ENCODE results near the gene SLC12A6. TPM values are rescaled to one million over a fixed set of nuclear protein-coding genes. Genes with fewer than 3 reads are reported as not detected.

SLC12A6 gene
- total and polyA plus RNA-seq, 2 of the 13 experiments (the other 11 are each of a cell fraction or from before 2014, with no cell fraction given) = 15.2 to 30.1 TPM

GRCh38 chr15:34209421-34210282 is 127.9 kb downstream of the SLC12A6 start, which contains the start of gene KATNBL1 (continued):
- TF ChIP-seq KLF16 (CRISPR knock-in tag; IDR thresholded peaks at IDR 0.05) (peak in 1 of 2 experiments; percentile 78; a peak in 2 of 4 replicates), JUNB (CRISPR knock-in tag; IDR thresholded peaks at IDR 0.05; ENCODE audit: borderline replicate concordance) (no peak), ZNF547 (CRISPR knock-in tag; IDR thresholded peaks at IDR 0.05) (peak; percentile 76; the same call in 1 of the 2 replicates), ZFP36L2 (CRISPR knock-in tag; IDR thresholded peaks at IDR 0.05) (no peak), SRF (IDR thresholded peaks at IDR 0.05; ENCODE audit: low read depth, low read length) (no peak), SOX6 (IDR thresholded peaks at IDR 0.05) (no peak), SOX6 (CRISPR knock-in tag; IDR thresholded peaks at IDR 0.05) (no peak; the same call in 1 of the 2 replicates), CBX2 (IDR thresholded peaks at IDR 0.05; ENCODE audit: low read depth, low read length) (no peak), CBX2 (CRISPR knock-in tag; IDR thresholded peaks at IDR 0.05; ENCODE audit: low read depth) (no peak), RFXANK (CRISPR knock-in tag; IDR thresholded peaks at IDR 0.05) (no peak), CSRNP2 (CRISPR knock-in tag; conservative IDR thresholded peaks at IDR 0.05; ENCODE audit: low read depth) (no peak), ZNF17 (CRISPR knock-in tag; IDR thresholded peaks at IDR 0.05) (no peak), ISL2 (CRISPR knock-in tag; IDR thresholded peaks at IDR 0.05) (peak; percentile 63), ZNF142 (CRISPR knock-in tag; IDR thresholded peaks at IDR 0.05) (0 out of 2 replicates have a peak, but pooled peaks have one; percentile 29), ZNF709 (CRISPR knock-in tag; IDR thresholded peaks at IDR 0.05) (no peak), TEAD2 (CRISPR knock-in tag; IDR thresholded peaks at IDR 0.05) (no peak), HNF1B (CRISPR knock-in tag; IDR thresholded peaks at IDR 0.05) (peak; percentile 41; the same call in 1 of the 2 replicates), MLX (CRISPR knock-in tag; IDR thresholded peaks at IDR 0.05) (no peak), KLF13 (CRISPR knock-in tag; IDR thresholded peaks at IDR 0.05) (no peak), MAX (IDR thresholded peaks at IDR 0.05) (peak; percentile 59), ZFP1 (CRISPR knock-in tag; IDR thresholded peaks at IDR 0.05) (no peak)

Data from HepG2 (cell line).